ENCODE results near the gene ID2. TPM values are rescaled to one million over a fixed set of nuclear protein-coding genes. Genes with fewer than 3 reads are reported as not detected.

ID2 gene
- total and polyA plus RNA-seq, 10 of the 15 experiments (the other 5 are each of a cell fraction or from before 2014, with no cell fraction given) = 39.0 to 613 (median 73.6) TPM

GRCh38 chr2:8679827-8680731 lies 1.8 kb upstream of the ID2 start (continued):
- TF ChIP-seq PRDM15 (CRISPR knock-in tag; IDR thresholded peaks at IDR 0.05) = no peak
- no peak for TF ChIP-seq SUZ12 (IDR thresholded peaks at IDR 0.05; ENCODE audit: unreplicated experiment)
- peak; percentile 38 to 49; a peak in 3 of 4 replicates for TF ChIP-seq IKZF2 (IDR thresholded peaks at IDR 0.05)
- TF ChIP-seq BHLHE40 (IDR thresholded peaks at IDR 0.05; ENCODE audit: borderline replicate concordance in 1 of 2, low read depth in 2 of 2, low read length in 1 of 2) = peak; percentile 83 to 94
- peak; percentile 35; the same call in 1 of the 2 replicates for TF ChIP-seq FOXK2 (IDR thresholded peaks at IDR 0.05)
- TF ChIP-seq HCFC1 (IDR thresholded peaks at IDR 0.05; ENCODE audit: low read length) = 0 out of 2 replicates have a peak, but pooled peaks have one; percentile 23
- no peak for TF ChIP-seq EGR1 (IDR thresholded peaks at IDR 0.05; ENCODE audit: borderline replicate concordance in 1 of 2, low read depth in 2 of 2, low read length in 2 of 2)
- peak; percentile 58 for TF ChIP-seq GATAD2B (conservative IDR thresholded peaks at IDR 0.05; ENCODE audit: low read depth)
- TF ChIP-seq, protein P1, sequence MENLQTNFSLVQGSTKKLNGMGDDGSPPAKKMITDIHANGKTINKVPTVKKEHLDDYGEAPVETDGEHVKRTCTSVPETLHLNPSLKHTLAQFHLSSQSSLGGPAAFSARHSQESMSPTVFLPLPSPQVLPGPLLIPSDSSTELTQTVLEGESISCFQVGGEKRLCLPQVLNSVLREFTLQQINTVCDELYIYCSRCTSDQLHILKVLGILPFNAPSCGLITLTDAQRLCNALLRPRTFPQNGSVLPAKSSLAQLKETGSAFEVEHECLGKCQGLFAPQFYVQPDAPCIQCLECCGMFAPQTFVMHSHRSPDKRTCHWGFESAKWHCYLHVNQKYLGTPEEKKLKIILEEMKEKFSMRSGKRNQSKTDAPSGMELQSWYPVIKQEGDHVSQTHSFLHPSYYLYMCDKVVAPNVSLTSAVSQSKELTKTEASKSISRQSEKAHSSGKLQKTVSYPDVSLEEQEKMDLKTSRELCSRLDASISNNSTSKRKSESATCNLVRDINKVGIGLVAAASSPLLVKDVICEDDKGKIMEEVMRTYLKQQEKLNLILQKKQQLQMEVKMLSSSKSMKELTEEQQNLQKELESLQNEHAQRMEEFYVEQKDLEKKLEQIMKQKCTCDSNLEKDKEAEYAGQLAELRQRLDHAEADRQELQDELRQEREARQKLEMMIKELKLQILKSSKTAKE (IDR thresholded peaks at IDR 0.05; ENCODE audit: low read depth, poor library complexity, severe bottlenecking) = no peak

All from GM12878 (cell line).